A673 (cell line): ENCODE measurements around the gene VIM. TPM values are rescaled to one million over a fixed set of nuclear protein-coding genes. Genes with fewer than 3 reads are reported as not detected.
A peak's percentile ranks its signal among the peaks of the same experiment; 100 is the strongest.

Source experiments
- BruUV-seq: library from RNA; stranded (reverse); fragments of 400-500 nt; replicated peaks from 2 replicates; lab custom pipeline; 2021; lab: Mats Ljungman, UMichigan
- CTCF ChIA-PET: fragments of 300-600 bp; sonication (Branson Sonifier 250); formaldehyde crosslinking; loops from one replicate; lab custom pipeline; 2022; ENCODE audit warnings: antibody characterized with exemption; lab: Charles Lee
- POLR2A ChIA-PET: fragments of 300-600 bp; sonication (Branson Sonifier 250); formaldehyde crosslinking; loops from one replicate; lab custom pipeline; 2022; ENCODE audit warnings: antibody characterized with exemption; ENCODE audit not compliant: low non-redundant PET; lab: Charles Lee
- DNase-seq: peaks from one replicate; pipeline ENCODE4 v3.0.0-alpha.2; 2015; ENCODE audit warnings: low spot score
- H3K27ac ChIP-seq: fragments of 200-600 bp; sonication (generic); 2 replicates; pipeline ENCODE4 v1.5.1; 2016; ENCODE audit warnings: mixed run types, low read depth, mild to moderate bottlenecking, mixed read lengths, antibody characterized with exemption, low read length; ENCODE audit not compliant: poor library complexity, severe bottlenecking
- H3K27me3 ChIP-seq: fragments of 200-600 bp; sonication (generic); replicated peaks from 2 replicates; pipeline ENCODE4 v1.6.1; 2017; ENCODE audit warnings: mixed run types, low read depth, mild to moderate bottlenecking, mixed read lengths, antibody characterized with exemption, low read length; ENCODE audit not compliant: insufficient read depth, poor library complexity
- H3K36me3 ChIP-seq: fragments of 200-600 bp; sonication (generic); 2 replicates; pipeline ENCODE4 v1.6.1; 2016; ENCODE audit warnings: mixed run types, mild to moderate bottlenecking, mixed read lengths, antibody characterized with exemption, low read length; ENCODE audit not compliant: insufficient read depth, poor library complexity, severe bottlenecking
- H3K4me1 ChIP-seq: fragments of 200-600 bp; sonication (generic); 2 replicates; pipeline ENCODE4 v1.6.1; 2017; ENCODE audit warnings: mixed run types, mild to moderate bottlenecking, mixed read lengths, antibody characterized with exemption, low read length; ENCODE audit not compliant: insufficient read depth, poor library complexity, severe bottlenecking
- H3K4me3 ChIP-seq: fragments of 200-600 bp; sonication (generic); 2 replicates; pipeline ENCODE4 v1.5.1; 2016; ENCODE audit warnings: low read depth, mixed run types, mild to moderate bottlenecking, mixed read lengths, low read length; ENCODE audit not compliant: poor library complexity, severe bottlenecking
- H3K9me3 ChIP-seq: fragments of 200-600 bp; sonication (generic); 2 replicates; pipeline ENCODE4 v1.6.1; 2016; ENCODE audit warnings: mixed run types, low read depth, mild to moderate bottlenecking, mixed read lengths, antibody characterized with exemption, low read length; ENCODE audit not compliant: poor library complexity, severe bottlenecking
- EZH2 ChIP-seq: fragments of 200-600 bp; sonication (generic); IDR thresholded peaks from 2 replicates; pipeline ENCODE4 v1.6.1; 2017; ENCODE audit warnings: borderline replicate concordance, low read depth, mild to moderate bottlenecking, mixed read lengths, antibody characterized with exemption, low read length; ENCODE audit not compliant: poor library complexity, severe bottlenecking
- intact Hi-C: fragments of 100-400 bp; cut with micrococcal nuclease; formaldehyde crosslinking; loops from one replicate; pipeline ENCODE4 v1.10.0; 2022; ENCODE audit not compliant: unreplicated experiment
- total RNA-seq: library from RNA; stranded (reverse); gene quantifications from 2 replicates; pipeline ENCODE4 v1.2.3, GENCODE V29; 2021
- TF ChIP-seq, protein P1 (sequence below): fragments of 300-800, 200-600 bp; sonication (generic); conservative IDR thresholded peaks from 2 replicates; pipeline ENCODE4 v1.5.1; 2017; ENCODE audit warnings: low read depth, mild to moderate bottlenecking, antibody characterized with exemption, low read length, moderate library complexity, mixed read lengths

Gene VIM
- total RNA-seq, 1 experiment from 2014 or later: 1,873 TPM

DNA sequence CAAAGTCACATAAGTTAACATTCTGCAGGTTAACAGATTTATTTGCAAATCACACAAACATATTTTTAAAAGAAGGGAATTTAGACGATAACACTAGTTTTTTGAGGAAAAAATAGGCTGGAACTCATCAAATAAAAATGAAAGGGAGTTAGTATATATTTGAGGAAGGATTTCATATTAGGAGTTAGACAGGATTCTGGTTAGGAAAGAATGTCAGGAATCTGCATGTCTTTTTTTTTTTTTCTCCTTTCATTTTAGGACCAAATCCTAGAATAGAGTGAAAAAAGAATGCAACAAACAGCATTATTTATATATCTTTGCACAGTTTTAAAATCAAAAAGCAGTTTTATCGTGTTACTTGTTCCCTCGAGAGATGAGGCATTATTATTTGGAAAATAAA lies 17.7 kb upstream of the VIM start:
- TF ChIP-seq, protein P1, sequence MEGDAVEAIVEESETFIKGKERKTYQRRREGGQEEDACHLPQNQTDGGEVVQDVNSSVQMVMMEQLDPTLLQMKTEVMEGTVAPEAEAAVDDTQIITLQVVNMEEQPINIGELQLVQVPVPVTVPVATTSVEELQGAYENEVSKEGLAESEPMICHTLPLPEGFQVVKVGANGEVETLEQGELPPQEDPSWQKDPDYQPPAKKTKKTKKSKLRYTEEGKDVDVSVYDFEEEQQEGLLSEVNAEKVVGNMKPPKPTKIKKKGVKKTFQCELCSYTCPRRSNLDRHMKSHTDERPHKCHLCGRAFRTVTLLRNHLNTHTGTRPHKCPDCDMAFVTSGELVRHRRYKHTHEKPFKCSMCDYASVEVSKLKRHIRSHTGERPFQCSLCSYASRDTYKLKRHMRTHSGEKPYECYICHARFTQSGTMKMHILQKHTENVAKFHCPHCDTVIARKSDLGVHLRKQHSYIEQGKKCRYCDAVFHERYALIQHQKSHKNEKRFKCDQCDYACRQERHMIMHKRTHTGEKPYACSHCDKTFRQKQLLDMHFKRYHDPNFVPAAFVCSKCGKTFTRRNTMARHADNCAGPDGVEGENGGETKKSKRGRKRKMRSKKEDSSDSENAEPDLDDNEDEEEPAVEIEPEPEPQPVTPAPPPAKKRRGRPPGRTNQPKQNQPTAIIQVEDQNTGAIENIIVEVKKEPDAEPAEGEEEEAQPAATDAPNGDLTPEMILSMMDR: no peak
- TF ChIP-seq EZH2: no peak
- BruUV-seq: no TSS peak
- DNase-seq: no peak
- H3K27ac ChIP-seq: no peak overlapping the region
- H3K36me3 ChIP-seq: no peaks in the 10 kb centered on the region
- peaks cover 25% of the 10 kb centered on the region for H3K4me1 ChIP-seq
- no peaks in the 10 kb centered on the region for H3K27me3 ChIP-seq
- H3K4me3 ChIP-seq: no peak overlapping the region
- intact Hi-C loops: no loop called here
- CTCF ChIA-PET: no interaction called here
- no peaks in the 10 kb centered on the region for H3K9me3 ChIP-seq
- POLR2A ChIA-PET: no interaction called here

DNA sequence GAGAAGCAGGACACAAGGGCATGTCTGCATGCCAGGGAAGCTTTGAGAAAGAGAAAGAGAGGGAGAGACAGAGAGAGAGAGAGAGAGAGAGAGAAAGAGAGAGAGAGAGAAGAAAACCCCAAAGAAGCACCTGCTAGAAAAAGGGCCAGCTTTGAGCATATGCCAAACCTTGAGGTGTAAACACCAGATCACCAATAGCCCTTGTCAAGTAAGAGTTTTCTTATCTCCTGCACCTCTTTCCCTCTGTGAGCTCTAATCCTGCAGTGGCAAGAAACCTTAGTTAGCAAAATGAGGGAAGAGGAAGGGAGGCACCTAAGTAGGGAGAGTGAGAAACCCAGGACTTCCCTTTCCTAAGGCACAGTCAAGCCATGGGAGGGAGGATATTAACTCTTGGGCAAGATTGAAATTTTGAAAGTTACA lies 15.2 kb upstream of the VIM start:
- no peaks in the 10 kb centered on the region for H3K9me3 ChIP-seq
- BruUV-seq: no TSS peak
- CTCF ChIA-PET: no interaction called here
- no peak overlapping the region for H3K27ac ChIP-seq
- POLR2A ChIA-PET: no interaction called here
- no peaks in the 10 kb centered on the region for H3K27me3 ChIP-seq
- H3K4me1 ChIP-seq: peaks cover 45% of the 10 kb centered on the region
- H3K36me3 ChIP-seq: no peaks in the 10 kb centered on the region
- DNase-seq: no peak
- no peak overlapping the region for H3K4me3 ChIP-seq
- TF ChIP-seq, protein P1: no peak
- TF ChIP-seq EZH2: no peak
- intact Hi-C loops: no loop called here

DNA sequence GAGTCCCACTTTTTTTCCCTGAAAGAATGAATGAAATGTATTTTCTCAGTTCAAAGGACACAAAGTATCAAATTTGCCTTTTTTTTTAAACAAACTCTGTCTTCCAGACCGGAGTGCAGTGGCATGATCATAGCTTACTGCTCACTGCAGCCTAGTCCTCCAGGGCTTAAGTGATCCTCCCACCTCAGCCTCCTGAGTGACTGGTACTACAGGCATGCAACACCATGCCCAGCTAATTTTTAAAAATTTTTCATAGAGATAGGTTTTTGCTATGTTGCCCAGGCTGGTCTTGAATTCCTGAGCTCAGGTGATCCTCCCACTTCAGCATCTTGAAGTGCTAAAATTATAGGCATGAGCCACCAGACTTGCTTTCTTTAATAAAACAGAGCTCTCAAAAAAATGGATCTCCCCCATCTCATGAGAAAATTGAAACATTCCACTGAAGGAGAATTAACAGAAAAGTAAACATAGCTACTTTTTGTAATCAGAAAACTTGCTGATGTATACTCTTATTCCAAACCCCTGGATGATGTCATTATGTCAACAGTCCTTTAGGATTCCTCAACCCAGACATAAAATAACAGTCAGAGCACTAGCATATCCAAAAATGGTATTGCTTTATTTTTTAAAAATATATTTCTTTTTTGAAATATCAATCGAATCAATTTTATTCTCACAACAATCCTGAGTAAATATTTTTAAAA lies 14.2 kb upstream of the VIM start:
- ChIA-PET CTCF (no interaction called here), POLR2A (interaction anchor here (0.6 kb wide), 1 partner anchor 14 kb away, joined by 5 read pairs; the partner anchor contains the start of gene VIM)
- no peaks in the 10 kb centered on the region for H3K27me3 ChIP-seq
- H3K4me1 ChIP-seq: peaks cover 52% of the 10 kb centered on the region
- no peak overlapping the region for H3K4me3 ChIP-seq
- peak overlapping the region; percentile 84 for H3K27ac ChIP-seq
- no TSS peak for BruUV-seq
- no peak for TF ChIP-seq EZH2
- TF ChIP-seq, protein P1: no peak
- H3K36me3 ChIP-seq: no peaks in the 10 kb centered on the region
- H3K9me3 ChIP-seq: no peaks in the 10 kb centered on the region
- DNase-seq: no peak
- intact Hi-C loops: no loop called here
